ENCODE measurements around the gene TTC13. TPM values are rescaled to one million over a fixed set of nuclear protein-coding genes. Genes with fewer than 3 reads are reported as not detected.

The TTC13 gene
- total RNA-seq, 1 experiment from 2014 or later, result 30.1 TPM

- no peaks in the 10 kb centered on the region for H3K4me1 ChIP-seq (ENCODE audit: insufficient read depth, low read length, poor library complexity, severe bottlenecking)
- H3K4me3 ChIP-seq (ENCODE audit: low read depth, low read length, poor library complexity, severe bottlenecking), result no peak overlapping the region
- no peaks in the 10 kb centered on the region for H3K9me3 ChIP-seq (ENCODE audit: low read depth, low read length, poor library complexity, severe bottlenecking)
- no TSS peak for BruUV-seq (replicated peaks)
- ChIA-PET POLR2A (ENCODE audit: low non-redundant PET) (no interaction called here), CTCF (no interaction called here)
- intact Hi-C loops (cut with micrococcal nuclease; ENCODE audit: unreplicated experiment), result no loop called here
- no peak for TF ChIP-seq CTCF (conservative IDR thresholded peaks at IDR 0.05; ENCODE audit: low read depth, low read length)
- no peak for TF ChIP-seq EZH2 (IDR thresholded peaks at IDR 0.05; ENCODE audit: borderline replicate concordance, low read depth, low read length, poor library complexity, severe bottlenecking)
- no peak overlapping the region for H3K27ac ChIP-seq (ENCODE audit: low read depth, low read length, poor library complexity, severe bottlenecking)
- H3K36me3 ChIP-seq (ENCODE audit: insufficient read depth, low read length, poor library complexity, severe bottlenecking), result no peaks in the 10 kb centered on the region
- no peaks in the 10 kb centered on the region for H3K27me3 ChIP-seq (replicated peaks; ENCODE audit: insufficient read depth, low read depth, low read length, poor library complexity)
- DNase-seq (ENCODE audit: low spot score), result no peak
Observed at GRCh38 chr1:230939806-230940489, 38.7 kb downstream of the TTC13 start.

GRCh38 chr1:230938924-230939368 lies 39.7 kb downstream of the TTC13 start:
- no peak for DNase-seq (ENCODE audit: low spot score)
- H3K27me3 ChIP-seq (replicated peaks; ENCODE audit: insufficient read depth, low read depth, low read length, poor library complexity), result no peaks in the 10 kb centered on the region
- ChIA-PET CTCF (no interaction called here), POLR2A (ENCODE audit: low non-redundant PET) (no interaction called here)
- no peak overlapping the region for H3K27ac ChIP-seq (ENCODE audit: low read depth, low read length, poor library complexity, severe bottlenecking)
- H3K9me3 ChIP-seq (ENCODE audit: low read depth, low read length, poor library complexity, severe bottlenecking), result no peaks in the 10 kb centered on the region
- no peak overlapping the region for H3K4me3 ChIP-seq (ENCODE audit: low read depth, low read length, poor library complexity, severe bottlenecking)
- intact Hi-C loops (cut with micrococcal nuclease; ENCODE audit: unreplicated experiment), result no loop called here
- no peaks in the 10 kb centered on the region for H3K36me3 ChIP-seq (ENCODE audit: insufficient read depth, low read length, poor library complexity, severe bottlenecking)
- H3K4me1 ChIP-seq (ENCODE audit: insufficient read depth, low read length, poor library complexity, severe bottlenecking), result no peaks in the 10 kb centered on the region
- TF ChIP-seq CTCF (conservative IDR thresholded peaks at IDR 0.05; ENCODE audit: low read depth, low read length) (no peak), EZH2 (IDR thresholded peaks at IDR 0.05; ENCODE audit: borderline replicate concordance, low read depth, low read length, poor library complexity, severe bottlenecking) (no peak)
- no TSS peak for BruUV-seq (replicated peaks)

DNA sequence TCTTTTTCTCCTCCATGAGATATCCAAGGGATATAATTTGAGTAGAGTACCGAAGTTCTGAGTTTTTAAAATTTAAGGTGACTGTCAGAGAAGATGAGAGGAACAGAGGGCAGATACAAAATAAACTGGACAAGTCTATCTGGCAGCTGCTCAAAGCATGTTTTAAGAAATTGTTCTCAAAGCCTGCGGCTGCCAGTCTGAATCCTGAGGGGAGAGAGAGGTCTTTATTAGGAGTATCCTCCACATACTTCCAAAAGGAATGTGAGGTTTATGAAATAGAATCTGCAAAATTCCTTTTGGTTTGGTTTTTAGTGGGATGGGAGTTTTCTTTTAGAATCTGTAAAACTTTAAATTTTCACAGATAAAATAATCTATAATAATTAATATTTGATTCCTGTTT lies 41.3 kb downstream of the TTC13 start:
- CTCF ChIA-PET, result no interaction called here
- no TSS peak for BruUV-seq (replicated peaks)

More for the DNA sequence above, 41.3 kb downstream of the TTC13 start:
- intact Hi-C loops (cut with micrococcal nuclease; ENCODE audit: unreplicated experiment), result no loop called here
- Histone ChIP-seq H3K36me3 (ENCODE audit: insufficient read depth, low read length, poor library complexity, severe bottlenecking) (no peaks in the 10 kb centered on the region), H3K4me1 (ENCODE audit: insufficient read depth, low read length, poor library complexity, severe bottlenecking) (no peaks in the 10 kb centered on the region), H3K9me3 (ENCODE audit: low read depth, low read length, poor library complexity, severe bottlenecking) (no peaks in the 10 kb centered on the region), H3K27me3 (replicated peaks; ENCODE audit: insufficient read depth, low read depth, low read length, poor library complexity) (no peaks in the 10 kb centered on the region), H3K4me3 (ENCODE audit: low read depth, low read length, poor library complexity, severe bottlenecking) (no peak overlapping the region), H3K27ac (ENCODE audit: low read depth, low read length, poor library complexity, severe bottlenecking) (no peak overlapping the region)
- no peak for DNase-seq (ENCODE audit: low spot score)
- POLR2A ChIA-PET (ENCODE audit: low non-redundant PET), result no interaction called here
- TF ChIP-seq EZH2 (IDR thresholded peaks at IDR 0.05; ENCODE audit: borderline replicate concordance, low read depth, low read length, poor library complexity, severe bottlenecking), result no peak
- no peak for TF ChIP-seq CTCF (conservative IDR thresholded peaks at IDR 0.05; ENCODE audit: low read depth, low read length)
